T-helper 2 cell treated with Interferon-gamma antibody and Interleukin-4, amounts not matched to agents 5 μg/mL and 100 μg/mL, for 36 hours (primary cell): Measurements from ENCODE around the gene DEFB124.
"Not testable (repeated sequence)": the region's sequence is repeated elsewhere in the genome, so short reads cannot be mapped to it uniquely, and the experiment has no call there.

ENCODE experiments used
- DNase-seq: peaks from one replicate; pipeline ENCODE4 v3.0.0; 2021; ENCODE audit warnings: low spot score
- H3K27ac Mint-ChIP-seq: one replicate; pipeline ENCODE4 v1.8.0; 2021; ENCODE audit warnings: mild to moderate bottlenecking, mixed read lengths
- H3K27me3 Mint-ChIP-seq: one replicate; pipeline ENCODE4 v1.8.0; 2021; ENCODE audit warnings: low read depth, mixed read lengths
- H3K36me3 Mint-ChIP-seq: one replicate; pipeline ENCODE4 v1.8.0; 2021; ENCODE audit warnings: low read depth, mixed read lengths
- H3K4me1 Mint-ChIP-seq: one replicate; pipeline ENCODE4 v1.8.0; 2021; ENCODE audit warnings: low read depth, mixed read lengths
- H3K4me3 Mint-ChIP-seq: one replicate; pipeline ENCODE4 v1.8.0; 2022; ENCODE audit warnings: mild to moderate bottlenecking, moderate library complexity, mixed read lengths
- H3K9me3 Mint-ChIP-seq: one replicate; pipeline ENCODE4 v1.8.0; 2021; ENCODE audit warnings: mixed read lengths

Gene DEFB124

GRCh38 chr20:31474758-31475427 lies at the start of gene DEFB124, which contains the start of gene REM1:
Gene DEFB124, minus strand, starts transcription at chr20:31475127. Its CDS starts 2,114 bp downstream, at chr20:31473013.
Gene REM1, plus strand, starts transcription at chr20:31475288. Its CDS starts 1,158 bp downstream, at chr20:31476446.
- H3K36me3 Mint-ChIP-seq = no peaks in the 10 kb centered on the region
- peaks cover 40% of the 10 kb centered on the region for H3K27me3 Mint-ChIP-seq
- DNase-seq = no peak
- no peaks in the 10 kb centered on the region for H3K9me3 Mint-ChIP-seq
- no peak within 1 kb of the TSS for H3K27ac Mint-ChIP-seq
- H3K4me3 Mint-ChIP-seq = no peak within 1 kb of the TSS
- no peaks in the 10 kb centered on the region for H3K4me1 Mint-ChIP-seq

GRCh38 chr20:31523361-31524283 lies 48.7 kb upstream of the DEFB124 start:
- H3K36me3 Mint-ChIP-seq = peaks cover 35% of the 10 kb centered on the region
- no peak overlapping the region for H3K27ac Mint-ChIP-seq
- no peaks in the 10 kb centered on the region for H3K27me3 Mint-ChIP-seq
- peaks cover 17% of the 10 kb centered on the region for H3K4me1 Mint-ChIP-seq
- no peak overlapping the region for H3K4me3 Mint-ChIP-seq
- no peaks in the 10 kb centered on the region for H3K9me3 Mint-ChIP-seq
- DNase-seq = no peak

- Mint-ChIP-seq H3K27me3 (no peaks in the 10 kb centered on the region), H3K4me1 (peaks cover 17% of the 10 kb centered on the region), H3K36me3 (peaks cover 32% of the 10 kb centered on the region), H3K4me3 (no peak overlapping the region), H3K27ac (peak overlapping the region; percentile 41), H3K9me3 (no peaks in the 10 kb centered on the region)
- no peak for DNase-seq
Observed at GRCh38 chr20:31522731-31523130, 47.8 kb upstream of the DEFB124 start.

- H3K36me3 Mint-ChIP-seq = peaks cover 22% of the 10 kb centered on the region
- H3K27ac Mint-ChIP-seq, H3K27me3 Mint-ChIP-seq: not testable (repeated sequence)
Observed at GRCh38 chr20:31521267-31521666, 46.3 kb upstream of the DEFB124 start.

GRCh38 chr20:31517373-31517772 lies 42.4 kb upstream of the DEFB124 start:
- no peak for DNase-seq
- Mint-ChIP-seq H3K27me3 (no peaks in the 10 kb centered on the region), H3K36me3 (peaks cover 11% of the 10 kb centered on the region), H3K9me3 (no peaks in the 10 kb centered on the region), H3K27ac (no peak overlapping the region), H3K4me1 (peaks cover 17% of the 10 kb centered on the region), H3K4me3 (no peak overlapping the region)

More at GRCh38 chr20:31521267-31521666, 46.3 kb upstream of the DEFB124 start:
- DNase-seq, H3K9me3 Mint-ChIP-seq, H3K4me3 Mint-ChIP-seq: not testable (repeated sequence)
- peaks cover 13% of the 10 kb centered on the region for H3K4me1 Mint-ChIP-seq

GRCh38 chr20:31516651-31517050 lies 41.7 kb upstream of the DEFB124 start:
- H3K27ac Mint-ChIP-seq = no peak overlapping the region
- peaks cover 14% of the 10 kb centered on the region for H3K4me1 Mint-ChIP-seq
- H3K4me3 Mint-ChIP-seq = no peak overlapping the region
- no peak for DNase-seq
- no peaks in the 10 kb centered on the region for H3K9me3 Mint-ChIP-seq
- H3K36me3 Mint-ChIP-seq = peaks cover 8% of the 10 kb centered on the region
- H3K27me3 Mint-ChIP-seq = no peaks in the 10 kb centered on the region

GRCh38 chr20:31516166-31516565 lies 41.2 kb upstream of the DEFB124 start:
- Mint-ChIP-seq H3K27ac (no peak overlapping the region), H3K4me1 (peaks cover 14% of the 10 kb centered on the region), H3K9me3 (no peaks in the 10 kb centered on the region), H3K27me3 (no peaks in the 10 kb centered on the region), H3K36me3 (peaks cover 8% of the 10 kb centered on the region), H3K4me3 (no peak overlapping the region)
- DNase-seq = no peak

- peaks cover 8% of the 10 kb centered on the region for H3K36me3 Mint-ChIP-seq
- no peaks in the 10 kb centered on the region for H3K27me3 Mint-ChIP-seq
- peak; percentile 9 for DNase-seq
- no peak overlapping the region for H3K4me3 Mint-ChIP-seq
- peaks cover 14% of the 10 kb centered on the region for H3K4me1 Mint-ChIP-seq
- no peaks in the 10 kb centered on the region for H3K9me3 Mint-ChIP-seq
- H3K27ac Mint-ChIP-seq = no peak overlapping the region
Observed at GRCh38 chr20:31515775-31516107, 40.8 kb upstream of the DEFB124 start.

- peaks cover 10% of the 10 kb centered on the region for H3K4me1 Mint-ChIP-seq
- no peak overlapping the region for H3K4me3 Mint-ChIP-seq
- H3K27ac Mint-ChIP-seq = no peak overlapping the region
- H3K9me3 Mint-ChIP-seq = no peaks in the 10 kb centered on the region
- H3K36me3 Mint-ChIP-seq = peaks cover 5% of the 10 kb centered on the region
- no peak for DNase-seq
- H3K27me3 Mint-ChIP-seq = no peaks in the 10 kb centered on the region
Observed at GRCh38 chr20:31515072-31515774, 40.3 kb upstream of the DEFB124 start.

GRCh38 chr20:31514154-31515071 lies 39.5 kb upstream of the DEFB124 start, which contains the start of gene HM13:
Gene HM13, plus strand, starts transcription at chr20:31514442. Its CDS starts 110 bp downstream, at chr20:31514552.
- H3K36me3 Mint-ChIP-seq = peaks cover 4% of the 10 kb centered on the region
- H3K27me3 Mint-ChIP-seq = no peaks in the 10 kb centered on the region
- peak within 1 kb of the TSS; percentile 77 for H3K27ac Mint-ChIP-seq
- H3K9me3 Mint-ChIP-seq = no peaks in the 10 kb centered on the region
- peaks cover 8% of the 10 kb centered on the region for H3K4me1 Mint-ChIP-seq
- peak; percentile 88 for DNase-seq
- peak within 1 kb of the TSS; percentile 73 for H3K4me3 Mint-ChIP-seq

GRCh38 chr20:31508517-31509244 lies 33.8 kb upstream of the DEFB124 start:
- no peak overlapping the region for H3K4me3 Mint-ChIP-seq
- no peaks in the 10 kb centered on the region for H3K36me3 Mint-ChIP-seq
- H3K27ac Mint-ChIP-seq = no peak overlapping the region
- no peak for DNase-seq
- no peaks in the 10 kb centered on the region for H3K9me3 Mint-ChIP-seq
- peaks cover 3% of the 10 kb centered on the region for H3K27me3 Mint-ChIP-seq
- no peaks in the 10 kb centered on the region for H3K4me1 Mint-ChIP-seq

- DNase-seq = no peak
- Mint-ChIP-seq H3K9me3 (no peaks in the 10 kb centered on the region), H3K27me3 (peaks cover 6% of the 10 kb centered on the region), H3K4me3 (no peak overlapping the region), H3K27ac (no peak overlapping the region), H3K4me1 (no peaks in the 10 kb centered on the region), H3K36me3 (no peaks in the 10 kb centered on the region)
Observed at GRCh38 chr20:31505903-31506302, 31.0 kb upstream of the DEFB124 start.
